HL-60 (cell line): Measurements from ENCODE around the gene LMAN1.

Experiments used
- CTCF ChIP-seq: IDR thresholded peaks from one replicate; pipeline ENCODE4 v1.5.1; 2011; ENCODE audit warnings: low read length, control low read depth, inconsistent platforms; ENCODE audit not compliant: insufficient read depth
- GABPA ChIP-seq: IDR thresholded peaks from 2 replicates; pipeline ENCODE4 v1.6.1; 2012; ENCODE audit warnings: low read depth
- POLR2AphosphoS5 ChIP-seq: IDR thresholded peaks from 2 replicates; pipeline ENCODE4 v1.6.1; 2012; ENCODE audit warnings: low read depth
- REST ChIP-seq: IDR thresholded peaks from 2 replicates; pipeline ENCODE4 v1.6.1; 2012; ENCODE audit warnings: low read depth; ENCODE audit not compliant: insufficient replicate concordance
- SPI1 ChIP-seq: IDR thresholded peaks from 2 replicates; pipeline ENCODE4 v1.6.1; 2012; ENCODE audit warnings: low read depth, mild to moderate bottlenecking, borderline replicate concordance

GRCh38 chr18:59343926-59344325 lies 15.1 kb downstream of the LMAN1 start:
- no peak for TF ChIP-seq CTCF
- TF ChIP-seq REST, result no peak
- no peak for TF ChIP-seq POLR2AphosphoS5
- no peak for TF ChIP-seq GABPA
- TF ChIP-seq SPI1, result no peak
